ENCODE results near the gene ZBTB17.

ZBTB17 gene

GRCh38 chr1:15944308-15945010 lies 31.4 kb downstream of the ZBTB17 start:
- no peak overlapping the region for H2AFZ ChIP-seq (ENCODE audit: low read length)
- no peak overlapping the region for H2BK15ac ChIP-seq (ENCODE audit: low read length)
- peaks cover 54 to 98% of the 10 kb centered on the region in 2 donors for H3K36me3 ChIP-seq (replicated peaks in 1 of 2; ENCODE audit: control insufficient read depth in 2 of 2, insufficient read depth in 2 of 2, low read length in 2 of 2)
- H2BK120ac ChIP-seq (ENCODE audit: low read depth, low read length): no peak overlapping the region
- no peak overlapping the region for H3K4me3 ChIP-seq (ENCODE audit: low read length in 2 of 2)
- no peak overlapping the region for H3K18ac ChIP-seq (ENCODE audit: low read length)
- H4K91ac ChIP-seq (ENCODE audit: low read depth, low read length, poor library complexity): no peak overlapping the region
- H3K27ac ChIP-seq (replicated peaks; ENCODE audit: low read length): no peak overlapping the region
- no peak overlapping the region for H3K4me2 ChIP-seq (ENCODE audit: insufficient read depth, low read length, poor library complexity, severe bottlenecking)
- H2BK12ac ChIP-seq (ENCODE audit: low read length): no peak overlapping the region
- H4K8ac ChIP-seq (ENCODE audit: low read depth, low read length): no peak overlapping the region
- peak overlapping the region; percentile 66 for H2BK5ac ChIP-seq (ENCODE audit: low read length)
- no CpG with 5 or more reads among the region's 55 CpGs for WGBS, 2 donors (ENCODE audit: extremely low coverage in 2 of 2, insufficient read length in 2 of 2, insufficient replicate concordance in 1 of 2)
- H3K9ac ChIP-seq (ENCODE audit: low read depth, low read length, poor library complexity): no peak overlapping the region
- H3K79me1 ChIP-seq (ENCODE audit: low read depth, low read length): peaks cover 4% of the 10 kb centered on the region
- no peak overlapping the region for H3K23ac ChIP-seq (ENCODE audit: low read depth, low read length, poor library complexity)
- DNase-seq (ENCODE audit: low spot score): no peak
- H3K27me3 ChIP-seq (ENCODE audit: control insufficient read depth in 3 of 3, insufficient read depth in 3 of 3, low read depth in 1 of 3, low read length in 3 of 3): no peaks in the 10 kb centered on the region
- H3K4ac ChIP-seq (ENCODE audit: low read length): no peak overlapping the region
- no peak overlapping the region for H2AK5ac ChIP-seq (ENCODE audit: low read depth, low read length)
- H3K4me1 ChIP-seq (ENCODE audit: control insufficient read depth in 2 of 2, insufficient read depth in 1 of 2, low read depth in 1 of 2, low read length in 2 of 2): peaks cover 2 to 12% of the 10 kb centered on the region in 2 donors
- H3K14ac ChIP-seq (ENCODE audit: low read length): no peak overlapping the region
- peaks cover 0 to 1% of the 10 kb centered on the region in 2 donors for H3K9me3 ChIP-seq (replicated peaks in 1 of 2; ENCODE audit: control insufficient read depth in 2 of 2, insufficient read depth in 1 of 2, low read depth in 1 of 2, low read length in 2 of 2)

GRCh38 chr1:15943992-15944307 lies 32.0 kb downstream of the ZBTB17 start:
- Histone ChIP-seq H3K14ac (ENCODE audit: low read length) (no peak overlapping the region), H4K8ac (ENCODE audit: low read depth, low read length) (no peak overlapping the region), H2AK5ac (ENCODE audit: low read depth, low read length) (no peak overlapping the region), H3K27me3 (ENCODE audit: control insufficient read depth in 3 of 3, insufficient read depth in 3 of 3, low read depth in 1 of 3, low read length in 3 of 3) (no peaks in the 10 kb centered on the region), H2AFZ (ENCODE audit: low read length) (no peak overlapping the region), H3K4ac (ENCODE audit: low read length) (no peak overlapping the region), H3K4me1 (ENCODE audit: control insufficient read depth in 2 of 2, insufficient read depth in 1 of 2, low read depth in 1 of 2, low read length in 2 of 2) (peaks cover 2 to 7% of the 10 kb centered on the region in 2 donors), H2BK120ac (ENCODE audit: low read depth, low read length) (no peak overlapping the region), H2BK5ac (ENCODE audit: low read length) (no peak overlapping the region), H3K36me3 (replicated peaks in 1 of 2; ENCODE audit: control insufficient read depth in 2 of 2, insufficient read depth in 2 of 2, low read length in 2 of 2) (peaks cover 59 to 98% of the 10 kb centered on the region in 2 donors), H3K4me3 (ENCODE audit: low read length in 2 of 2) (no peak overlapping the region), H3K9me3 (replicated peaks in 1 of 2; ENCODE audit: control insufficient read depth in 2 of 2, insufficient read depth in 1 of 2, low read depth in 1 of 2, low read length in 2 of 2) (peaks cover 0 to 1% of the 10 kb centered on the region in 2 donors), H3K18ac (ENCODE audit: low read length) (no peak overlapping the region), H3K79me1 (ENCODE audit: low read depth, low read length) (peaks cover 3% of the 10 kb centered on the region), H3K23ac (ENCODE audit: low read depth, low read length, poor library complexity) (no peak overlapping the region), H4K91ac (ENCODE audit: low read depth, low read length, poor library complexity) (no peak overlapping the region), H3K9ac (ENCODE audit: low read depth, low read length, poor library complexity) (no peak overlapping the region), H2BK12ac (ENCODE audit: low read length) (no peak overlapping the region), H3K4me2 (ENCODE audit: insufficient read depth, low read length, poor library complexity, severe bottlenecking) (no peak overlapping the region), H3K27ac (replicated peaks; ENCODE audit: low read length) (no peak overlapping the region), H2BK15ac (ENCODE audit: low read length) (no peak overlapping the region)
- no peak for DNase-seq (ENCODE audit: low spot score)
- no CpG with 5 or more reads among the region's 22 CpGs for WGBS, 2 donors (ENCODE audit: extremely low coverage in 2 of 2, insufficient read length in 2 of 2, insufficient replicate concordance in 1 of 2)

DNA sequence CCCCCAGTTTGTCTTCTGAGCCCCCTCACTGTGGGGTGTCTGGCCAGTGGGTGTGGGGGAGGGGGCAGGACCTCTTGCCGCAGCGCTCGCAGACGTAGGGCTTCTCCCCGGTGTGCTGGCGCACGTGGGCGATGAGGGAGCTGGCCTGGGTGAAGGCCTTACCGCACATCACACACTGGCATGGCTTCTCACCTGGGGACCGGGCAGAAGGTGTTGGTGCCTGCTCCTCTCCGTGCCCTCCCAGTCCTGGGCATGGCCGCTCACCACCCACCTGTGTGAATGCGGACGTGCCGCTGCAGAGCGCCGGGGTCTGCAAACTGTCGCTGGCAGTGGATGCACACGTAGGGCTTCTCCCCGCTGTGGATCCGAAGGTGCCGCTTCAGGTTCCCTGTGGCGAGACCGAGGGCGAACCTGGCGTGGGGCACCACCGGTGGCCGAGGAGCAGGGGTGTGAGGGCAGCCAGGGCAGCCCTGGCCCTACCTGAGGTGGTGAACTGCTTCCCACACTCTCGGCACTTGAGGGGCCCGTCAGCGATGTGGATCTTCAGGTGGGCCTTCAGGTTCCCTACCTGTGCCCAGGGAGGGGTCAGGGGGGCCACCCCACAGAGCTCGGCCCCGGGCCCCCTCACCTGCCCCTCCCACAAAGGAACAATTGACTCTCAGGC lies 32.4 kb downstream of the ZBTB17 start:
- no peak overlapping the region for H2BK120ac ChIP-seq (ENCODE audit: low read depth, low read length)
- H2AK5ac ChIP-seq (ENCODE audit: low read depth, low read length): no peak overlapping the region
- H3K79me1 ChIP-seq (ENCODE audit: low read depth, low read length): peaks cover 3% of the 10 kb centered on the region
- H3K23ac ChIP-seq (ENCODE audit: low read depth, low read length, poor library complexity): no peak overlapping the region
- H2AFZ ChIP-seq (ENCODE audit: low read length): no peak overlapping the region
- H3K18ac ChIP-seq (ENCODE audit: low read length): no peak overlapping the region
- H3K36me3 ChIP-seq (replicated peaks in 1 of 2; ENCODE audit: control insufficient read depth in 2 of 2, insufficient read depth in 2 of 2, low read length in 2 of 2): peaks cover 64 to 100% of the 10 kb centered on the region in 2 donors
- H3K14ac ChIP-seq (ENCODE audit: low read length): no peak overlapping the region
- no peak overlapping the region for H3K27ac ChIP-seq (replicated peaks; ENCODE audit: low read length)
- H3K4ac ChIP-seq (ENCODE audit: low read length): no peak overlapping the region
- H4K8ac ChIP-seq (ENCODE audit: low read depth, low read length): no peak overlapping the region
- peak overlapping the region; percentile 60 for H2BK5ac ChIP-seq (ENCODE audit: low read length)
- peaks cover under 1 to 4% of the 10 kb centered on the region in 2 donors for H3K4me1 ChIP-seq (ENCODE audit: control insufficient read depth in 2 of 2, insufficient read depth in 1 of 2, low read depth in 1 of 2, low read length in 2 of 2)
- no peaks in the 10 kb centered on the region for H3K27me3 ChIP-seq (ENCODE audit: control insufficient read depth in 3 of 3, insufficient read depth in 3 of 3, low read depth in 1 of 3, low read length in 3 of 3)
- WGBS, 2 donors (ENCODE audit: extremely low coverage in 2 of 2, insufficient read length in 2 of 2, insufficient replicate concordance in 1 of 2): no CpG with 5 or more reads among the region's 33 CpGs
- H3K9me3 ChIP-seq (replicated peaks in 1 of 2; ENCODE audit: control insufficient read depth in 2 of 2, insufficient read depth in 1 of 2, low read depth in 1 of 2, low read length in 2 of 2): peaks cover 0 to 1% of the 10 kb centered on the region in 2 donors
- H4K91ac ChIP-seq (ENCODE audit: low read depth, low read length, poor library complexity): no peak overlapping the region
- H3K4me2 ChIP-seq (ENCODE audit: insufficient read depth, low read length, poor library complexity, severe bottlenecking): no peak overlapping the region
- no peak overlapping the region for H2BK15ac ChIP-seq (ENCODE audit: low read length)
- H2BK12ac ChIP-seq (ENCODE audit: low read length): no peak overlapping the region
- H3K4me3 ChIP-seq (ENCODE audit: low read length in 2 of 2): no peak overlapping the region
- DNase-seq (ENCODE audit: low spot score): no peak
- peak overlapping the region; percentile 64 for H3K9ac ChIP-seq (ENCODE audit: low read depth, low read length, poor library complexity)

GRCh38 chr1:15942661-15943327 lies 33.1 kb downstream of the ZBTB17 start:
- Histone ChIP-seq H3K4me3 (ENCODE audit: low read length in 2 of 2) (peak overlapping the region in 1 of 2 donors; percentile 34), H3K36me3 (replicated peaks in 1 of 2; ENCODE audit: control insufficient read depth in 2 of 2, insufficient read depth in 2 of 2, low read length in 2 of 2) (peaks cover 66 to 100% of the 10 kb centered on the region in 2 donors), H3K9ac (ENCODE audit: low read depth, low read length, poor library complexity) (no peak overlapping the region), H3K9me3 (replicated peaks in 1 of 2; ENCODE audit: control insufficient read depth in 2 of 2, insufficient read depth in 1 of 2, low read depth in 1 of 2, low read length in 2 of 2) (peaks cover 0 to 1% of the 10 kb centered on the region in 2 donors), H3K4me1 (ENCODE audit: control insufficient read depth in 2 of 2, insufficient read depth in 1 of 2, low read depth in 1 of 2, low read length in 2 of 2) (no peaks in the 10 kb centered on the region), H3K79me1 (ENCODE audit: low read depth, low read length) (peaks cover 3% of the 10 kb centered on the region), H2AK5ac (ENCODE audit: low read depth, low read length) (no peak overlapping the region), H4K8ac (ENCODE audit: low read depth, low read length) (no peak overlapping the region), H2BK12ac (ENCODE audit: low read length) (no peak overlapping the region), H3K27ac (replicated peaks; ENCODE audit: low read length) (no peak overlapping the region), H3K4ac (ENCODE audit: low read length) (no peak overlapping the region), H4K91ac (ENCODE audit: low read depth, low read length, poor library complexity) (no peak overlapping the region), H2BK120ac (ENCODE audit: low read depth, low read length) (no peak overlapping the region), H2BK15ac (ENCODE audit: low read length) (no peak overlapping the region), H2AFZ (ENCODE audit: low read length) (no peak overlapping the region), H3K14ac (ENCODE audit: low read length) (no peak overlapping the region), H3K23ac (ENCODE audit: low read depth, low read length, poor library complexity) (peak overlapping the region; percentile 93), H2BK5ac (ENCODE audit: low read length) (peak overlapping the region; percentile 60), H3K27me3 (ENCODE audit: control insufficient read depth in 3 of 3, insufficient read depth in 3 of 3, low read depth in 1 of 3, low read length in 3 of 3) (no peaks in the 10 kb centered on the region), H3K18ac (ENCODE audit: low read length) (no peak overlapping the region), H3K4me2 (ENCODE audit: insufficient read depth, low read length, poor library complexity, severe bottlenecking) (no peak overlapping the region)
- WGBS, 2 donors (ENCODE audit: extremely low coverage in 2 of 2, insufficient read length in 2 of 2, insufficient replicate concordance in 1 of 2): no CpG with 5 or more reads among the region's 18 CpGs
- DNase-seq (ENCODE audit: low spot score): no peak

Data from neuronal stem cell (in vitro differentiated cells).